Liver (tissue), 9 donors: ENCODE data around the gene MYO9B. TPM values are rescaled to one million over a fixed set of nuclear protein-coding genes. Genes with fewer than 3 reads are reported as not detected.

Experiments used
- DNase-seq: peaks from one replicate; pipeline ENCODE4 v3.0.0-alpha.2; 2017; ENCODE audit warnings: low spot score
- H3K27ac ChIP-seq, 2 donors: one replicate each; pipeline ENCODE4 v1.7.0; 2013; ENCODE audit warnings: inconsistent platforms in 2 of 2, low read length in 2 of 2, control low read depth in 1 of 2, low read depth in 1 of 2, mild to moderate bottlenecking in 1 of 2
- H3K27me3 ChIP-seq, 4 donors: one replicate each; pipeline versions ENCODE4 v1.6.1 to v1.7.0; 2013; ENCODE audit warnings: low read length in 3 of 4, inconsistent platforms in 1 of 4, mild to moderate bottlenecking in 1 of 4, moderate library complexity in 1 of 4; ENCODE audit not compliant: control insufficient read depth in 4 of 4, insufficient read depth in 4 of 4
- H3K36me3 ChIP-seq, 4 donors: one replicate each; pipeline versions ENCODE4 v1.6.1 to v1.7.0; 2013; ENCODE audit warnings: low read length in 3 of 4, mild to moderate bottlenecking in 3 of 4, low read depth in 1 of 4, moderate library complexity in 1 of 4; ENCODE audit not compliant: control insufficient read depth in 4 of 4, insufficient read depth in 3 of 4
- H3K4me1 ChIP-seq, 4 donors: one replicate each; pipeline versions ENCODE4 v1.6.1 to v1.7.0; 2013; ENCODE audit warnings: low read length in 3 of 4, mild to moderate bottlenecking in 3 of 4, moderate library complexity in 1 of 4; ENCODE audit not compliant: control insufficient read depth in 4 of 4, insufficient read depth in 4 of 4
- H3K4me3 ChIP-seq, 3 donors: one replicate each; pipeline versions ENCODE4 v1.6.1 to v1.7.0; 2013; ENCODE audit warnings: low read length in 3 of 3, control low read depth in 1 of 3, low read depth in 1 of 3, mild to moderate bottlenecking in 1 of 3
- H3K9ac ChIP-seq, 2 donors: one replicate each; pipeline ENCODE4 v1.7.0; 2013; ENCODE audit warnings: low read length in 2 of 2, mild to moderate bottlenecking in 2 of 2, moderate library complexity in 2 of 2, control low read depth in 1 of 2, low read depth in 1 of 2
- H3K9me3 ChIP-seq, 4 donors: one replicate each; pipeline versions ENCODE4 v1.6.1 to v1.7.0; 2013; ENCODE audit warnings: low read length in 3 of 4; ENCODE audit not compliant: control insufficient read depth in 4 of 4
- CTCF ChIP-seq: fragments of 150-350 bp; IDR thresholded peaks from 2 replicates; pipeline ENCODE4 v1.5.1; 2017; ENCODE audit warnings: improper control_type of control experiment, low read depth, low read length; ENCODE audit not compliant: missing input control
- FOXA2 ChIP-seq: IDR thresholded peaks from 2 replicates; pipeline ENCODE4 v1.6.1; 2016; ENCODE audit warnings: antibody characterized with exemption
- GABPA ChIP-seq, 2 donors: IDR thresholded peaks in 1 of 2; conservative IDR thresholded peaks in 1 of 2; 2 replicates each; pipeline ENCODE4 v1.6.1; 2016; ENCODE audit warnings: antibody characterized with exemption in 2 of 2, mild to moderate bottlenecking in 1 of 2, moderate library complexity in 1 of 2
- HNF4A ChIP-seq, 2 donors: conservative IDR thresholded peaks; 2 replicates each; pipeline ENCODE4 v1.6.1; 2016; ENCODE audit warnings: antibody characterized with exemption in 2 of 2, mild to moderate bottlenecking in 2 of 2
- HNF4G ChIP-seq: IDR thresholded peaks from 2 replicates; pipeline ENCODE4 v1.6.1; 2016; ENCODE audit warnings: antibody characterized with exemption
- JUND ChIP-seq, 2 donors: IDR thresholded peaks; 2 replicates each; pipeline ENCODE4 v1.6.1; 2016; ENCODE audit warnings: antibody characterized with exemption in 2 of 2
- NR2F2 ChIP-seq: IDR thresholded peaks from 2 replicates; pipeline ENCODE4 v1.6.1; 2016; ENCODE audit warnings: antibody characterized with exemption
- RAD21 ChIP-seq, 2 donors: IDR thresholded peaks; 2 replicates each; pipeline ENCODE4 v1.6.1; 2016; ENCODE audit warnings: antibody characterized with exemption in 2 of 2, mild to moderate bottlenecking in 2 of 2
- REST ChIP-seq: IDR thresholded peaks from 2 replicates; pipeline ENCODE4 v1.6.1; 2016; ENCODE audit warnings: antibody characterized with exemption, mild to moderate bottlenecking
- RXRA ChIP-seq, 2 donors: IDR thresholded peaks; 2 replicates each; pipeline ENCODE4 v1.6.1; 2017 to 2018; ENCODE audit warnings: antibody characterized with exemption in 2 of 2, mild to moderate bottlenecking in 1 of 2
- SP1 ChIP-seq: IDR thresholded peaks from 2 replicates; pipeline ENCODE4 v1.6.1; 2018; ENCODE audit warnings: antibody characterized with exemption, mild to moderate bottlenecking
- TAF1 ChIP-seq: conservative IDR thresholded peaks from 2 replicates; pipeline ENCODE4 v1.6.1; 2016; ENCODE audit warnings: antibody characterized with exemption, mild to moderate bottlenecking
- YY1 ChIP-seq: IDR thresholded peaks from 2 replicates; pipeline ENCODE4 v1.6.1; 2016; ENCODE audit warnings: antibody characterized with exemption, mild to moderate bottlenecking
- WGBS: extraction: QIAGEN DNeasy Blood & Tissue Kit; methylation state at CpG from one replicate; pipeline ENCODE4 v1.1.7; 2013; 5-methylcytosine and 5-hydroxymethylcytosine counted together
- polyA plus RNA-seq, 2 donors: library from polyadenylated mRNA; stranded (reverse) in 1 of 2; unstranded in 1 of 2; fragments of 200-250 nt in 1 of 2; fragments of >200 nt in 1 of 2; fragmentation: Nextera tagmentation in 1 of 2; extraction: Ambion mirVana in 1 of 2; gene quantifications; one replicate each; pipeline versions ENCODE4 v1.2.1 to v1.2.3, GENCODE V29; 2013 to 2015
- total RNA-seq, 2 donors: library from RNA; depleted of rRNA; stranded (reverse); fragments of >200 nt; gene quantifications; one replicate each; pipeline ENCODE4 v1.2.3, GENCODE V29; 2014
- TF ChIP-seq, protein P1 (sequence below): IDR thresholded peaks from 2 replicates; pipeline ENCODE4 v1.6.1; 2016; ENCODE audit warnings: antibody characterized with exemption
- TF ChIP-seq, protein P2 (sequence below): IDR thresholded peaks from 2 replicates; pipeline ENCODE4 v1.6.1; 2016; ENCODE audit warnings: antibody characterized with exemption
- donor health status: healthy.
- donor health status: healthy.
- donor health status: healthy.
- donor health status: healthy.
- donor health status: healthy.

MYO9B gene
- total and polyA plus RNA-seq, 4 donors = 9.1 to 32.5 (median 21.0) TPM

DNA sequence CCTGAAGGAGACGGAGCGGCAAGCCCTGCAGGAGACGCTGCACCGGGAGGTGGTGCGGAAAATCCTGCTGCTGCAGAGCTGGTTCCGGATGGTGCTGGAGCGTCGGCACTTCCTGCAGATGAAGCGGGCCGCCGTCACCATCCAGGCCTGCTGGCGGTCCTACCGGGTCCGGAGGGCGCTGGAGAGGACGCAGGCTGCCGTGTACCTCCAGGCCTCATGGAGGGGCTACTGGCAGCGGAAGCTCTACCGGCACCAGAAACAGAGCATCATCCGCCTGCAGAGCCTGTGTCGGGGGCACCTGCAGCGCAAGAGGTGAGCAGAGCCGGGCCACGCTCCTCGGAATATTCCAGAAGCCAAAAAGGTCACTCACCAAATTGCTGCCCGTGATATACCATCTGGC lies 117.2 kb downstream of the MYO9B start:
- Histone ChIP-seq H3K9me3 (no peaks in the 10 kb centered on the region), H3K27me3 (no peaks in the 10 kb centered on the region), H3K4me3 (no peak overlapping the region), H3K36me3 (peaks cover 9 to 64% (median 25%) of the 10 kb centered on the region in 4 donors), H3K27ac (no peak overlapping the region), H3K9ac (no peak overlapping the region), H3K4me1 (no peaks in the 10 kb centered on the region)
- no peak for DNase-seq
- TF ChIP-seq RAD21 (IDR thresholded peaks at IDR 0.05) = no peak
- TF ChIP-seq YY1 = no peak
- no peak for TF ChIP-seq REST
- TF ChIP-seq TAF1 = no peak
- no peak for TF ChIP-seq GABPA (IDR thresholded peaks at IDR 0.05 in 1 of 2, conservative IDR thresholded peaks at IDR 0.05 in 1 of 2)
- no peak for TF ChIP-seq JUND (IDR thresholded peaks at IDR 0.05)
- TF ChIP-seq, protein P1, sequence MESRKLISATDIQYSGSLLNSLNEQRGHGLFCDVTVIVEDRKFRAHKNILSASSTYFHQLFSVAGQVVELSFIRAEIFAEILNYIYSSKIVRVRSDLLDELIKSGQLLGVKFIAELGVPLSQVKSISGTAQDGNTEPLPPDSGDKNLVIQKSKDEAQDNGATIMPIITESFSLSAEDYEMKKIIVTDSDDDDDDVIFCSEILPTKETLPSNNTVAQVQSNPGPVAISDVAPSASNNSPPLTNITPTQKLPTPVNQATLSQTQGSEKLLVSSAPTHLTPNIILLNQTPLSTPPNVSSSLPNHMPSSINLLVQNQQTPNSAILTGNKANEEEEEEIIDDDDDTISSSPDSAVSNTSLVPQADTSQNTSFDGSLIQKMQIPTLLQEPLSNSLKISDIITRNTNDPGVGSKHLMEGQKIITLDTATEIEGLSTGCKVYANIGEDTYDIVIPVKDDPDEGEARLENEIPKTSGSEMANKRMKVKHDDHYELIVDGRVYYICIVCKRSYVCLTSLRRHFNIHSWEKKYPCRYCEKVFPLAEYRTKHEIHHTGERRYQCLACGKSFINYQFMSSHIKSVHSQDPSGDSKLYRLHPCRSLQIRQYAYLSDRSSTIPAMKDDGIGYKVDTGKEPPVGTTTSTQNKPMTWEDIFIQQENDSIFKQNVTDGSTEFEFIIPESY = no peak
- no peak for TF ChIP-seq CTCF
- TF ChIP-seq, protein P2, sequence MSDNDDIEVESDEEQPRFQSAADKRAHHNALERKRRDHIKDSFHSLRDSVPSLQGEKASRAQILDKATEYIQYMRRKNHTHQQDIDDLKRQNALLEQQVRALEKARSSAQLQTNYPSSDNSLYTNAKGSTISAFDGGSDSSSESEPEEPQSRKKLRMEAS = no peak
- TF ChIP-seq HNF4G = no peak
- no peak for TF ChIP-seq SP1
- no peak for TF ChIP-seq NR2F2
- TF ChIP-seq RXRA (IDR thresholded peaks at IDR 0.05) = no peak
- WGBS = 97% methylated on average over 26 of the region's 26 CpGs

DNA sequence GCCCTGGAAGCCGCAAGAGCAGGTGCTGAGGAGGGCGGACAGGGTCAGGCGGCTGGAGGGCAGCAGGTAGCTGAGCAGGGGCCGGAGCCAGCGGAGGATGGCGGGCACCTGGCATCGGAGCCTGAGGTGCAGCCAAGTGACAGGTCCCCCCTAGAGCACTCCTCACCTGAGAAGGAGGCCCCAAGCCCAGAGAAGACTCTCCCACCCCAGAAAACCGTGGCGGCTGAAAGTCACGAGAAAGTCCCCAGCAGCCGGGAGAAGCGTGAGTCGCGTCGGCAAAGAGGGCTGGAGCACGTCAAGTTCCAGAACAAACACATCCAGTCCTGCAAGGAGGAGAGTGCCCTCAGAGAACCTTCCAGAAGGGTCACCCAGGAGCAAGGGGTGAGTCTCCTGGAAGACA lies 119.0 kb downstream of the MYO9B start:
- H3K4me1 ChIP-seq = no peaks in the 10 kb centered on the region
- no peak overlapping the region for H3K9ac ChIP-seq
- H3K27me3 ChIP-seq = no peaks in the 10 kb centered on the region
- peaks cover 4 to 65% (median 22%) of the 10 kb centered on the region in 4 donors for H3K36me3 ChIP-seq
- no peak overlapping the region for H3K27ac ChIP-seq
- DNase-seq = no peak
- WGBS = 96% methylated on average over 16 of the region's 16 CpGs
- no peak for TF ChIP-seq REST
- no peak for TF ChIP-seq HNF4A (conservative IDR thresholded peaks at IDR 0.05)
- no peak for TF ChIP-seq RAD21 (IDR thresholded peaks at IDR 0.05)
- TF ChIP-seq, protein P1 = no peak
- no peak for TF ChIP-seq RXRA (IDR thresholded peaks at IDR 0.05)
- no peak for TF ChIP-seq CTCF
- TF ChIP-seq GABPA (IDR thresholded peaks at IDR 0.05 in 1 of 2, conservative IDR thresholded peaks at IDR 0.05 in 1 of 2) = no peak
- no peak for TF ChIP-seq FOXA2
- TF ChIP-seq YY1 = no peak
- H3K4me3 ChIP-seq = no peak overlapping the region
- H3K9me3 ChIP-seq = no peaks in the 10 kb centered on the region
